Measurements from ENCODE around the gene VWA8.
"Not testable (repeated sequence)": the region's sequence is repeated elsewhere in the genome, so short reads cannot be mapped to it uniquely, and the experiment has no call there.

VWA8 gene

GRCh38 chr13:41675306-41675705 lies 285.6 kb downstream of the VWA8 start:
- no peak for DNase-seq

GRCh38 chr13:41674246-41674645 lies 286.7 kb downstream of the VWA8 start:
- DNase-seq, result no peak

GRCh38 chr13:41673640-41674039 lies 287.3 kb downstream of the VWA8 start:
- peak; percentile 70 for DNase-seq

- DNase-seq, result no peak
Observed at GRCh38 chr13:41670873-41671443, 290.0 kb downstream of the VWA8 start.

- DNase-seq, result peak; percentile 68
Observed at GRCh38 chr13:41668130-41668757, 292.7 kb downstream of the VWA8 start.

- DNase-seq, result no peak
Observed at GRCh38 chr13:41666644-41667043, 294.3 kb downstream of the VWA8 start.

GRCh38 chr13:41660411-41660810 lies 300.5 kb downstream of the VWA8 start:
- DNase-seq, result no peak

- DNase-seq, result no peak
Observed at GRCh38 chr13:41658057-41658661, 302.8 kb downstream of the VWA8 start.

GRCh38 chr13:41655997-41656396 lies 304.9 kb downstream of the VWA8 start:
- DNase-seq, result no peak

GRCh38 chr13:41654796-41655195 lies 306.1 kb downstream of the VWA8 start:
- no peak for DNase-seq

- DNase-seq, result no peak
Observed at GRCh38 chr13:41652735-41653361, 308.1 kb downstream of the VWA8 start.

GRCh38 chr13:41651413-41652058 lies 309.4 kb downstream of the VWA8 start:
- DNase-seq, result no peak

GRCh38 chr13:41650706-41651105 lies 310.2 kb downstream of the VWA8 start:
- DNase-seq, result no peak

- no peak for DNase-seq
Observed at GRCh38 chr13:41649659-41650058, 311.2 kb downstream of the VWA8 start.

GRCh38 chr13:41648314-41648935 lies 312.5 kb downstream of the VWA8 start:
- DNase-seq, result no peak

GRCh38 chr13:41647699-41648313 lies 313.1 kb downstream of the VWA8 start:
- not testable (repeated sequence) for DNase-seq

GRCh38 chr13:41645331-41645730 lies 315.6 kb downstream of the VWA8 start:
- peak; percentile 42 for DNase-seq

- no peak for DNase-seq
Observed at GRCh38 chr13:41644742-41645141, 316.2 kb downstream of the VWA8 start.

GRCh38 chr13:41643507-41643906 lies 317.4 kb downstream of the VWA8 start:
- no peak for DNase-seq

- DNase-seq, result no peak
Observed at GRCh38 chr13:41641961-41642360, 318.9 kb downstream of the VWA8 start.

- DNase-seq, result no peak
Observed at GRCh38 chr13:41641429-41641828, 319.5 kb downstream of the VWA8 start.

- peak; percentile 54 for DNase-seq
Observed at GRCh38 chr13:41639955-41640780, 320.7 kb downstream of the VWA8 start.

Measured in right hindlimb (tissue), 1 donor.